HEK293T (cell line): ENCODE measurements around the gene SLC38A9.

ENCODE experiments used
- BHLHE40 ChIP-seq: fragments of 450-650 bp; IDR thresholded peaks from 2 replicates; pipeline ENCODE4 v1.6.1; 2016; ENCODE audit warnings: mild to moderate bottlenecking, moderate library complexity, borderline replicate concordance
- ELF4 ChIP-seq: fragments of 450-650 bp; IDR thresholded peaks from 2 replicates; pipeline ENCODE4 v1.6.1; 2017; ENCODE audit warnings: antibody characterized with exemption
- NFRKB ChIP-seq: fragments of 450-650 bp; IDR thresholded peaks from 2 replicates; pipeline ENCODE4 v1.6.1; 2016; ENCODE audit warnings: mild to moderate bottlenecking, moderate library complexity
- SP1 ChIP-seq: fragments of 450-650 bp; IDR thresholded peaks from 2 replicates; pipeline ENCODE4 v1.6.1; 2017
- SUZ12 ChIP-seq: fragments of 450-650 bp; IDR thresholded peaks from 2 replicates; pipeline ENCODE4 v1.6.1; 2016; ENCODE audit warnings: mild to moderate bottlenecking

DNA sequence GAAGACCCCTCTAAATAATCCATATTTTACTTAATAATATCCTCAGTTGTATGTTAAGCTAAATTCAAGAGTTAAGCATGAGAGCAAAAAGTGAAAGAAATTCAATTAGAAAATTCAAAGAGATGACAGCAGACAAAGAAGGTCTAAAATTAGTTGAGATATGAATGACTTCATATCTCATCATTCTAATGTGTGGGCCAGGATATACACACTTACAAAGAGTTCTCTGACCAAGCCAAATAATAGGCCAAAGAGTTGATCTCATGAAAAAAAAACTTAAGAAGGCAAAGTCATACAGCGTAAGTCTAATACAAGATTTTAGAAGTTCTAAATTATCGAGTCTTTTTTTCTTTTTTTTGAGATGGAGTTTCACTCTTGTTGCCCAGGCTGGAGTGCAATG, 89.7 kb downstream of the SLC38A9 start:
- no peak for TF ChIP-seq SP1
- TF ChIP-seq SUZ12: no peak
- no peak for TF ChIP-seq BHLHE40
- TF ChIP-seq NFRKB: no peak
- no peak for TF ChIP-seq ELF4
